Progenitor cell of endocrine pancreas (in vitro differentiated cells): Measurements from ENCODE around the gene CCDC14. TPM values are rescaled to one million over a fixed set of nuclear protein-coding genes. Genes with fewer than 3 reads are reported as not detected.
"Not testable (repeated sequence)": the region's sequence is repeated elsewhere in the genome, so short reads cannot be mapped to it uniquely, and the experiment has no call there.

Experiments
- DNase-seq: peaks from one replicate; pipeline ENCODE4 v3.0.0; 2021; ENCODE audit warnings: low spot score; ENCODE audit not compliant: unreplicated experiment
- H3K27ac Mint-ChIP-seq: 2 replicates; pipeline ENCODE4 v1.8.0; 2021; ENCODE audit warnings: mild to moderate bottlenecking, moderate library complexity, mixed read lengths
- H3K27me3 Mint-ChIP-seq: 2 replicates; pipeline ENCODE4 v1.8.0; 2021; ENCODE audit warnings: mixed read lengths
- H3K36me3 Mint-ChIP-seq: 2 replicates; pipeline ENCODE4 v1.8.0; 2022; ENCODE audit warnings: mixed read lengths; ENCODE audit not compliant: insufficient read depth
- H3K4me1 Mint-ChIP-seq: 2 replicates; pipeline ENCODE4 v1.8.0; 2021; ENCODE audit warnings: low read depth, mixed read lengths
- H3K4me3 Mint-ChIP-seq: 2 replicates; pipeline ENCODE4 v1.8.0; 2021; ENCODE audit warnings: low read depth, mild to moderate bottlenecking, moderate library complexity, mixed read lengths
- H3K9me3 Mint-ChIP-seq: 2 replicates; pipeline ENCODE4 v1.8.0; 2021; ENCODE audit warnings: low read depth, mixed read lengths
- CTCF ChIP-seq: fragments of 200-600 bp; sonication (generic); IDR thresholded peaks from one replicate; pipeline ENCODE4 v1.5.0; 2021; ENCODE audit warnings: antibody characterized with exemption, mild to moderate bottlenecking; ENCODE audit not compliant: unreplicated experiment
- total RNA-seq: library from RNA; stranded (reverse); gene quantifications from 2 replicates; pipeline ENCODE4 v1.2.1, GENCODE V29; 2021

Gene CCDC14
- total RNA-seq, 1 donor from 2014 or later = 114 TPM

DNA sequence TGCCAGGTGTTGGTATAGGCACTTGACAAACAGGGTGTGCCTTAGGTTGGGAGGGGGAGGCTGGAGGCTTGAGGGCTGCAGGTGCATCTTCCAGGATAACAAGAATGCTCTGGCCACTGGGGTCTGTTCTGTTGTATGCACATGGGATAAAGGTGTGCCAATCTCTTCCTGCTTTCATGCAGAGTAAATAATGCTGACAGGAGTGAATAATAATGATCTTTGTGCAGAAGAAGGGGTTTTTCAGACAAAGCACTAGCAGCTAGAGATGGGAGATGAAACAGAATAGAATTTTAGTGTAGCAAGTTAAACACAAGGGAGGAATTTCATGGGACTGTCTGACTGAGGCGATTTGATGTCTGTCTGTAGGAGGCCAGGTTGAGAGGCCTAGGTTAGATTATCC is 32.8 kb upstream of the CCDC14 start:
- TF ChIP-seq CTCF = no peak
- no peak for DNase-seq
- Mint-ChIP-seq H3K4me3 (no peak overlapping the region), H3K27me3 (peaks cover 34% of the 10 kb centered on the region), H3K36me3 (no peaks in the 10 kb centered on the region), H3K27ac (no peak overlapping the region), H3K9me3 (no peaks in the 10 kb centered on the region), H3K4me1 (no peaks in the 10 kb centered on the region)

DNA sequence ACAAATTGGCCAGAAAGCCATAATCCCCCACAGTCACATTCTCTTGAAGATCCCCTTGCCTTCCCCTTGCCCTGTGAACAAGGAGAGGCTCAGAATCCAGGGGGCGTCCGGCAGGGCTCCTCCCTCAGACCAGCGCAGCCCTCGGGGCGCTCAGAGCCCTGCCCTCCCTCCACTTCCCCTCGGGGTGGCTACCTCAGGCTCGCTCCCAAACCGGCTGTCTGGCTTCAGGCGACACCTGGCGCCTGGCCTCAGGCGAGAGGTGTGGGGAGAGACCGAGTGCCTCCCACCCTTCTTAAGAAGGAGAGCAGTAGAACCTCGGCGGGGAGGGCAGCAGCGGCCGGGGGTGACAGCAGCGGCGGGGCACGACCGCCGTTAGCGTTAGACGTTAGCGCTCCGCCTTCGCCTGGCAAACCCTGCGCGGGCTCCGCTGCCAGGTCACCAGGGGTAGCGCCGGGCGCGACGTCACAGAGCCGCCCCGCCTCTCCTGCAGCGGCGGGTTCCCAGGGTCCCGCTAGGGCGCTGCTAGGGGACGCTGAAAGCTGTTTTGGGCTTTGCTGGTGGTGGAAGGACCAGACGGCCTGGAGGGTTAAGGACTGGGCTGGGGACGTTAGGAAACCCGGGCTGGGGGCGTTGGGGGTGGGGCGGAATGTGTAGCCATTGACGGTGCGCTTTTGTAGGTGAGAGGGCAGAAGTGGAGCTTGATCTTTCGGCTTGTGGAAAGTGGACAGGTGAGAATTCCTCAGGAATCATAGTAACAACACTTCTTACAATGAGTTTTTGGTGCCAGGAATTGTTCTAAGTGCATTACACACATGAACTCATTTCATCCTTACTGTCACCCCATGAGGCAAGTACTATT is 30.9 kb upstream of the CCDC14 start, which contains the start of gene ROPN1:
TSS of gene ROPN1 (minus strand) at position 395 of the 859 bp plus-strand sequence. CDS start 11,643 bp downstream, outside the sequence.
- Mint-ChIP-seq H3K4me3 (peak within 1 kb of the TSS; percentile 36), H3K27me3 (peaks cover 40% of the 10 kb centered on the region)
- H3K36me3 Mint-ChIP-seq, DNase-seq, H3K27ac Mint-ChIP-seq, H3K4me1 Mint-ChIP-seq, H3K9me3 Mint-ChIP-seq: not testable (repeated sequence)

GRCh38 chr3:123986427-123986826 is 25.4 kb upstream of the CCDC14 start:
- TF ChIP-seq CTCF = no peak
- Mint-ChIP-seq H3K27ac (no peak overlapping the region), H3K36me3 (no peaks in the 10 kb centered on the region), H3K4me1 (no peaks in the 10 kb centered on the region), H3K9me3 (no peaks in the 10 kb centered on the region), H3K4me3 (no peak overlapping the region), H3K27me3 (peaks cover 62% of the 10 kb centered on the region)
- no peak for DNase-seq

GRCh38 chr3:123984957-123985356 is 23.9 kb upstream of the CCDC14 start:
- H3K27me3 Mint-ChIP-seq = peaks cover 67% of the 10 kb centered on the region
- peaks cover under 1% of the 10 kb centered on the region for H3K4me1 Mint-ChIP-seq

GRCh38 chr3:123984350-123984749 is 23.3 kb upstream of the CCDC14 start:
- H3K4me3 Mint-ChIP-seq = no peak overlapping the region
- H3K36me3 Mint-ChIP-seq = no peaks in the 10 kb centered on the region

More at GRCh38 chr3:123984957-123985356, 23.9 kb upstream of the CCDC14 start:
- TF ChIP-seq CTCF = no peak
- Mint-ChIP-seq H3K4me3 (no peak overlapping the region), H3K9me3 (no peaks in the 10 kb centered on the region), H3K36me3 (no peaks in the 10 kb centered on the region), H3K27ac (no peak overlapping the region)
- no peak for DNase-seq

GRCh38 chr3:123981317-123981716 is 20.3 kb upstream of the CCDC14 start:
- peaks cover 45% of the 10 kb centered on the region for H3K27me3 Mint-ChIP-seq
- H3K4me3 Mint-ChIP-seq, H3K9me3 Mint-ChIP-seq, H3K4me1 Mint-ChIP-seq, H3K36me3 Mint-ChIP-seq, DNase-seq, H3K27ac Mint-ChIP-seq: not testable (repeated sequence)

More at GRCh38 chr3:123984350-123984749, 23.3 kb upstream of the CCDC14 start:
- H3K27me3 Mint-ChIP-seq = peaks cover 65% of the 10 kb centered on the region
- no peaks in the 10 kb centered on the region for H3K9me3 Mint-ChIP-seq
- no peak for DNase-seq
- peaks cover 1% of the 10 kb centered on the region for H3K4me1 Mint-ChIP-seq
- no peak for TF ChIP-seq CTCF
- H3K27ac Mint-ChIP-seq = no peak overlapping the region
